ENCODE measurements around the gene NEDD4L.

NEDD4L gene

GRCh38 chr18:58143386-58143785 is 99.4 kb downstream of the NEDD4L start (continued):
- TF ChIP-seq ZNF692 (tag by site-specific recombination; IDR thresholded peaks at IDR 0.05) (peak; percentile 91), ZFP3 (tag by site-specific recombination; IDR thresholded peaks at IDR 0.05; ENCODE audit: low read depth) (no peak), ZNF777 (tag by site-specific recombination; IDR thresholded peaks at IDR 0.05; ENCODE audit: borderline replicate concordance) (0 out of 2 replicates have a peak, but pooled peaks have one; percentile 18), ZBTB7A (tag by site-specific recombination; IDR thresholded peaks at IDR 0.05; ENCODE audit: low read depth) (no peak), ZBTB48 (tag by site-specific recombination; IDR thresholded peaks at IDR 0.05) (no peak), ZBTB17 (tag by site-specific recombination; IDR thresholded peaks at IDR 0.05) (peak; percentile 30; the same call in 1 of the 2 replicates), ZNF155 (tag by site-specific recombination; IDR thresholded peaks at IDR 0.05) (no peak), KLF16 (tag by site-specific recombination; IDR thresholded peaks at IDR 0.05) (no peak), ZNF114 (tag by site-specific recombination; IDR thresholded peaks at IDR 0.05) (no peak), BCL6B (tag by site-specific recombination; IDR thresholded peaks at IDR 0.05) (peak; percentile 86), PRDM4 (tag by site-specific recombination; IDR thresholded peaks at IDR 0.05) (peak; percentile 93), ZNF654 (tag by site-specific recombination; IDR thresholded peaks at IDR 0.05; ENCODE audit: low read depth) (no peak), ZNF521 (tag by site-specific recombination; IDR thresholded peaks at IDR 0.05) (no peak), ZNF19 (tag by site-specific recombination; IDR thresholded peaks at IDR 0.05; ENCODE audit: low read depth) (peak; percentile 95), PRDM6 (tag by site-specific recombination; IDR thresholded peaks at IDR 0.05) (peak; percentile 90), ZNF302 (tag by site-specific recombination; IDR thresholded peaks at IDR 0.05; ENCODE audit: low read depth) (no peak), ZNF2 (tag by site-specific recombination; IDR thresholded peaks at IDR 0.05) (peak; percentile 51; the same call in 1 of the 2 replicates), TRIM28 (IDR thresholded peaks at IDR 0.05; ENCODE audit: borderline replicate concordance, low read length) (peak; percentile 75), ZNF18 (tag by site-specific recombination; IDR thresholded peaks at IDR 0.05) (peak; percentile 62), PRDM10 (tag by site-specific recombination; IDR thresholded peaks at IDR 0.05) (peak; percentile 68), ZNF488 (tag by site-specific recombination; IDR thresholded peaks at IDR 0.05) (peak; percentile 80; the same call in 1 of the 2 replicates), ZNF513 (tag by site-specific recombination; IDR thresholded peaks at IDR 0.05) (no peak), ZNF426 (tag by site-specific recombination; IDR thresholded peaks at IDR 0.05) (no peak), ZNF37A (tag by site-specific recombination; IDR thresholded peaks at IDR 0.05) (no peak), ZNF132 (tag by site-specific recombination; IDR thresholded peaks at IDR 0.05; ENCODE audit: borderline replicate concordance) (no peak)
